ENCODE results near the gene SKAP1. TPM values are rescaled to one million over a fixed set of nuclear protein-coding genes. Genes with fewer than 3 reads are reported as not detected.

SKAP1 gene
- total and polyA plus RNA-seq, 2 experiments from 2014 or later, result 0.36 TPM; not detected in 1

DNA sequence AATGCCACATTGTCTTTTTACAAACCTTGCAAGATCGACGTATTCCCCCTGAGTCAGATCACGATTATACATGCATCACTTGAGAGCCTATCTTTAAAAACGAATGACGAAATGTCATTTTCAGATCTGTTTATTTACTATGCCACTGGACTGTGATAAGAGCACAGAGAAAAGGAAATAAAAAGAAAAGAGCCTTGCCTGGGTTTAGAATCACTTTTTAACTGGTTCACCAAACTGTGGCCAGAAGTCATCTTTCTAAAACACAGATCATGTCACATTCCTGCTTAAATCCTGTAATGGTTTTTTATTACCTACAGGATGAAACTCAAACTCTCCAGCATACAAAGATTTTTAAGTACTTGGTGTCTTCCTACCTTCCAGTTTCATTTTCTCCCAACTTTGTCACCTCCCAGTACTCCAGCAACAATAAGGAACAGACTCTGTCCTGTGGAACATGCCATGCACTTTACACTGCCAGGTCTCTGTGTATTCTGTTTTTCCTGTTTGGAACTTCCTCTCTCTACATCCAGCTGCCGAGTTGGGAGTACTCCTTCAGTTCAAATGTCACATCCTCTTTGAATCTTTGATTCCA lies 231.0 kb downstream of the SKAP1 start:
- TF ChIP-seq, protein P1, sequence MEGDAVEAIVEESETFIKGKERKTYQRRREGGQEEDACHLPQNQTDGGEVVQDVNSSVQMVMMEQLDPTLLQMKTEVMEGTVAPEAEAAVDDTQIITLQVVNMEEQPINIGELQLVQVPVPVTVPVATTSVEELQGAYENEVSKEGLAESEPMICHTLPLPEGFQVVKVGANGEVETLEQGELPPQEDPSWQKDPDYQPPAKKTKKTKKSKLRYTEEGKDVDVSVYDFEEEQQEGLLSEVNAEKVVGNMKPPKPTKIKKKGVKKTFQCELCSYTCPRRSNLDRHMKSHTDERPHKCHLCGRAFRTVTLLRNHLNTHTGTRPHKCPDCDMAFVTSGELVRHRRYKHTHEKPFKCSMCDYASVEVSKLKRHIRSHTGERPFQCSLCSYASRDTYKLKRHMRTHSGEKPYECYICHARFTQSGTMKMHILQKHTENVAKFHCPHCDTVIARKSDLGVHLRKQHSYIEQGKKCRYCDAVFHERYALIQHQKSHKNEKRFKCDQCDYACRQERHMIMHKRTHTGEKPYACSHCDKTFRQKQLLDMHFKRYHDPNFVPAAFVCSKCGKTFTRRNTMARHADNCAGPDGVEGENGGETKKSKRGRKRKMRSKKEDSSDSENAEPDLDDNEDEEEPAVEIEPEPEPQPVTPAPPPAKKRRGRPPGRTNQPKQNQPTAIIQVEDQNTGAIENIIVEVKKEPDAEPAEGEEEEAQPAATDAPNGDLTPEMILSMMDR (IDR thresholded peaks at IDR 0.05; ENCODE audit: low read depth, low read length), result no peak
- no peak overlapping the region for H3K27ac ChIP-seq
- H3K4me1 ChIP-seq (ENCODE audit: low read depth), result no peaks in the 10 kb centered on the region
- H3K27me3 ChIP-seq, result peaks cover 69% of the 10 kb centered on the region
- no peaks in the 10 kb centered on the region for H3K36me3 ChIP-seq
- H3K9me3 ChIP-seq (ENCODE audit: low read depth), result no peaks in the 10 kb centered on the region
- H3K4me3 ChIP-seq, result no peak overlapping the region
- no peak for DNase-seq (ENCODE audit: low read depth in 1 of 2, low spot score in 1 of 2)

DNA sequence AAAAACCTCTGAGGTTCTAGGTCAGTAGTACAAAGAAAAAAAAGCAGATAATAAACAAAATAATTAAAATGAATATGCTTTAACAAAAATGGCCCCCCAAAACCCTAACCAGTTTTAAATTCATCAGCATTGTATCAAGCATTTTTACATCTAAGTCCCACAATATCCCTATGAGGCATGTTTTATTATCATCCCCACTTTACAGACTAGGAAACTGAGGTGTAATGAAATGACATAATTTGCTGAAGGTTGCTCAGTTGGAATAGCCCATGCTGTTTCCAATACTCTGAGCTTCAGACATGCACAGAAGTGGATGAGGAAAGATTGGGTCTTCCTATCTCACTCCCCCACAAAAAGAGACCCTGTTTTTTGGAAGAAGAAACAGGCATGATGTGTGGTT lies 234.1 kb downstream of the SKAP1 start:
- no peak overlapping the region for H3K4me3 ChIP-seq

GRCh38 chr17:48194097-48194550 lies 235.9 kb downstream of the SKAP1 start:
- no peak for DNase-seq (ENCODE audit: low read depth in 1 of 2, low spot score in 1 of 2)
- H3K27me3 ChIP-seq, result peaks cover 42% of the 10 kb centered on the region
- H3K36me3 ChIP-seq, result no peaks in the 10 kb centered on the region
- H3K4me1 ChIP-seq (ENCODE audit: low read depth), result no peaks in the 10 kb centered on the region
- TF ChIP-seq, protein P1 (IDR thresholded peaks at IDR 0.05; ENCODE audit: low read depth, low read length), result no peak
- H3K4me3 ChIP-seq, result no peak overlapping the region
- no peak overlapping the region for H3K27ac ChIP-seq
- no peaks in the 10 kb centered on the region for H3K9me3 ChIP-seq (ENCODE audit: low read depth)

More for the DNA sequence above, 234.1 kb downstream of the SKAP1 start:
- TF ChIP-seq, protein P1 (IDR thresholded peaks at IDR 0.05; ENCODE audit: low read depth, low read length), result no peak
- no peak overlapping the region for H3K27ac ChIP-seq
- H3K27me3 ChIP-seq, result peaks cover 50% of the 10 kb centered on the region
- no peaks in the 10 kb centered on the region for H3K36me3 ChIP-seq
- no peaks in the 10 kb centered on the region for H3K4me1 ChIP-seq (ENCODE audit: low read depth)
- DNase-seq (ENCODE audit: low read depth in 1 of 2, low spot score in 1 of 2), result no peak
- no peaks in the 10 kb centered on the region for H3K9me3 ChIP-seq (ENCODE audit: low read depth)

GRCh38 chr17:48192321-48192731 lies 237.7 kb downstream of the SKAP1 start:
- H3K4me1 ChIP-seq (ENCODE audit: low read depth), result no peaks in the 10 kb centered on the region
- no peaks in the 10 kb centered on the region for H3K36me3 ChIP-seq
- H3K4me3 ChIP-seq, result no peak overlapping the region
- no peak overlapping the region for H3K27ac ChIP-seq
- peaks cover 40% of the 10 kb centered on the region for H3K27me3 ChIP-seq
- H3K9me3 ChIP-seq (ENCODE audit: low read depth), result no peaks in the 10 kb centered on the region
- DNase-seq (ENCODE audit: low read depth in 1 of 2, low spot score in 1 of 2), result no peak
- TF ChIP-seq, protein P1 (IDR thresholded peaks at IDR 0.05; ENCODE audit: low read depth, low read length), result no peak

DNA sequence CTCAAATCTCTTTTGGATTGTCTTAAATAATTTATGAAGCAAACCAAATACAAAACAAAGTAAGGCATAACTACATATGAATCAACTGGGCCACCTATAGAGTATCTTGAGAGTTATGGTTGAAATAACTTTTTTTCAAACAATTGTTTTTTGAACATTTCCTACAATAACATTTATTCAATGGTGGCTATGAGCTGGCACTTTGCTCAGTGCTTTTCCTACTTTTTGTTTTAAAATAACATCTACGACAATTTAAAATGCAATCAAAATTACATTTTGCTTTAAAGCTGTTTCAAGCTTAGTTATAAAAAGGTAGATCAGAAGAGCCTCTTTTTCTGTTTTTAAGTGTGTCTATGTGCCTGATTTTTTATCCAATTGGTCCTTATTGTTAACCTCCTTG lies 238.7 kb downstream of the SKAP1 start:
- Histone ChIP-seq H3K9me3 (ENCODE audit: low read depth) (no peaks in the 10 kb centered on the region), H3K4me3 (no peak overlapping the region), H3K36me3 (no peaks in the 10 kb centered on the region), H3K27ac (no peak overlapping the region), H3K4me1 (ENCODE audit: low read depth) (no peaks in the 10 kb centered on the region), H3K27me3 (peaks cover 49% of the 10 kb centered on the region)
- TF ChIP-seq, protein P1 (IDR thresholded peaks at IDR 0.05; ENCODE audit: low read depth, low read length), result no peak
- no peak for DNase-seq (ENCODE audit: low read depth in 1 of 2, low spot score in 1 of 2)

Data from cardiac muscle cell (in vitro differentiated cells and primary cell).